Measurements from ENCODE around the gene PRIMPOL.
A peak's percentile ranks its signal among the peaks of the same experiment; 100 is the strongest.

PRIMPOL gene

DNA sequence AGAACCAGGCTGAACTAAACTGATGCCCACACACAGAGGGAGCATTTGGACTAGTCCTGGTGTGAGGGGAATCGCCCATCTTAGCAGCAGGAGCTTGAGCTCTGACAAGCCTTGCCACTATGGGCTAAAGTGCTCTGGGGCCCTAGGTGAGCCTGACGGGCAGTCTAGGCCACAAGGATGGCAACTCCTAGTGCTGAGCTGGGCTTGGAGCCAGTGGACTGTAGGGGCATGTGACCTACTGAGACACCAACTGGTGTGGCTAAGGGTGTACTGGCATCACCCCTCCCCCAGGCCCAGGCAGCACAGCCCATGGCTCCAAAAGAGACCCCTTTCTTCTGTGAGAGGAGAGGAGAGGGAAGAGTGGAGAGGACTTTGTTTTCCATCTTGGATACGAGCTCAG lies 69.9 kb downstream of the PRIMPOL start:
- no peaks in the 10 kb centered on the region for H3K79me1 ChIP-seq (ENCODE audit: low read length)
- H4K12ac ChIP-seq (ENCODE audit: low read depth, low read length), result no peak overlapping the region
- peaks cover 21 to 22% of the 10 kb centered on the region in 2 experiments for H3K36me3 ChIP-seq (ENCODE audit: control insufficient read depth in 1 of 2, insufficient read depth in 2 of 2, low read length in 2 of 2)
- H3K9me3 ChIP-seq (ENCODE audit: insufficient read depth, low read depth, low read length), result no peaks in the 10 kb centered on the region
- no peak overlapping the region for H3K4me2 ChIP-seq (ENCODE audit: low read length)
- H3K9ac ChIP-seq (ENCODE audit: low read length), result no peak overlapping the region
- H2BK120ac ChIP-seq (ENCODE audit: insufficient read depth, low read length, poor library complexity), result no peak overlapping the region
- no peaks in the 10 kb centered on the region for H3K4me1 ChIP-seq (ENCODE audit: control insufficient read depth in 1 of 2, insufficient read depth in 2 of 2, low read length in 2 of 2)
- H3K79me2 ChIP-seq (ENCODE audit: control insufficient read depth, insufficient read depth, low read length, poor library complexity), result no peaks in the 10 kb centered on the region
- H2AFZ ChIP-seq (ENCODE audit: insufficient read depth, low read length, poor library complexity), result no peak overlapping the region
- H4K8ac ChIP-seq (ENCODE audit: low read depth, low read length), result no peak overlapping the region
- H3K27ac ChIP-seq (ENCODE audit: low read depth, low read length), result no peak overlapping the region
- WGBS (ENCODE audit: extremely low coverage, insufficient coverage, insufficient read length), result no CpG with 5 or more reads among the region's 3 CpGs
- no peak overlapping the region for H3K4me3 ChIP-seq (ENCODE audit: low read depth, low read length)
- no peak for DNase-seq
- H4K91ac ChIP-seq (ENCODE audit: low read depth, low read length), result no peak overlapping the region
- H3K27me3 ChIP-seq (ENCODE audit: insufficient read depth, low read length), result no peaks in the 10 kb centered on the region
- no peak overlapping the region for H3K14ac ChIP-seq (ENCODE audit: low read length)
- no peak overlapping the region for H2AK5ac ChIP-seq (ENCODE audit: low read length)
- no peak overlapping the region for H3K18ac ChIP-seq (ENCODE audit: low read length)
- no peak overlapping the region for H2BK5ac ChIP-seq (ENCODE audit: low read depth, low read length, poor library complexity)
- H3K23ac ChIP-seq (ENCODE audit: low read length), result peak overlapping the region; percentile 29
- H2BK12ac ChIP-seq (ENCODE audit: low read length), result no peak overlapping the region
- H3K4ac ChIP-seq (ENCODE audit: low read depth, low read length), result no peak overlapping the region

- no peak overlapping the region for H3K4me3 ChIP-seq (ENCODE audit: low read depth, low read length)
- peaks cover 17 to 19% of the 10 kb centered on the region in 2 experiments for H3K36me3 ChIP-seq (ENCODE audit: control insufficient read depth in 1 of 2, insufficient read depth in 2 of 2, low read length in 2 of 2)
- no peak overlapping the region for H2BK120ac ChIP-seq (ENCODE audit: insufficient read depth, low read length, poor library complexity)
- DNase-seq, result no peak
- H3K9me3 ChIP-seq (ENCODE audit: insufficient read depth, low read depth, low read length), result no peaks in the 10 kb centered on the region
- no peak overlapping the region for H3K18ac ChIP-seq (ENCODE audit: low read length)
- no peak overlapping the region for H3K14ac ChIP-seq (ENCODE audit: low read length)
- no peak overlapping the region for H3K27ac ChIP-seq (ENCODE audit: low read depth, low read length)
- H2BK5ac ChIP-seq (ENCODE audit: low read depth, low read length, poor library complexity), result no peak overlapping the region
- H3K9ac ChIP-seq (ENCODE audit: low read length), result no peak overlapping the region
- H3K79me2 ChIP-seq (ENCODE audit: control insufficient read depth, insufficient read depth, low read length, poor library complexity), result no peaks in the 10 kb centered on the region
- H3K4ac ChIP-seq (ENCODE audit: low read depth, low read length), result no peak overlapping the region
- no peak overlapping the region for H4K12ac ChIP-seq (ENCODE audit: low read depth, low read length)
- H2AFZ ChIP-seq (ENCODE audit: insufficient read depth, low read length, poor library complexity), result no peak overlapping the region
- H4K91ac ChIP-seq (ENCODE audit: low read depth, low read length), result no peak overlapping the region
- H3K4me1 ChIP-seq (ENCODE audit: control insufficient read depth in 1 of 2, insufficient read depth in 2 of 2, low read length in 2 of 2), result no peaks in the 10 kb centered on the region
- H3K79me1 ChIP-seq (ENCODE audit: low read length), result no peaks in the 10 kb centered on the region
- no peak overlapping the region for H3K23ac ChIP-seq (ENCODE audit: low read length)
- H4K8ac ChIP-seq (ENCODE audit: low read depth, low read length), result no peak overlapping the region
- H3K27me3 ChIP-seq (ENCODE audit: insufficient read depth, low read length), result no peaks in the 10 kb centered on the region
- no peak overlapping the region for H2AK5ac ChIP-seq (ENCODE audit: low read length)
- H3K4me2 ChIP-seq (ENCODE audit: low read length), result no peak overlapping the region
- H2BK12ac ChIP-seq (ENCODE audit: low read length), result no peak overlapping the region
Observed at GRCh38 chr4:184721254-184721653, 71.7 kb downstream of the PRIMPOL start.

DNA sequence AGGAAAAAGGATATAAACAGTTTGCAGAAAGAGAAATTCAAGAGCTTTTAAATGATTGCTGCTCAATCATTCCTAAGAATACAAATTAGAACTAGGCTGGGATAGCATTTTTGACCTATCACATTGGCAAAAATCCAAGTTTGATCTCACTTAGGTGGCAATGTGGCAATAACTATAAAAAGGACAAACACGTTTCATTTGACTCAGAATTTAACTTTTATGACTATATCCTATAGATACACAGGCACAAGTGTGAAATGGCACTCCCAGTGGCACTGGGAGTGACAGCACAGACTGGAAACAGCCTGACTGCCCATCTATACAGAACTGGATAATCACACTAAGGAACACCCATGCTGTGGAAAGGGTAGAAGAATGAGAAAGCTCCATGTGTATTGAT lies 73.3 kb downstream of the PRIMPOL start:
- no peak overlapping the region for H2AFZ ChIP-seq (ENCODE audit: insufficient read depth, low read length, poor library complexity)

DNA sequence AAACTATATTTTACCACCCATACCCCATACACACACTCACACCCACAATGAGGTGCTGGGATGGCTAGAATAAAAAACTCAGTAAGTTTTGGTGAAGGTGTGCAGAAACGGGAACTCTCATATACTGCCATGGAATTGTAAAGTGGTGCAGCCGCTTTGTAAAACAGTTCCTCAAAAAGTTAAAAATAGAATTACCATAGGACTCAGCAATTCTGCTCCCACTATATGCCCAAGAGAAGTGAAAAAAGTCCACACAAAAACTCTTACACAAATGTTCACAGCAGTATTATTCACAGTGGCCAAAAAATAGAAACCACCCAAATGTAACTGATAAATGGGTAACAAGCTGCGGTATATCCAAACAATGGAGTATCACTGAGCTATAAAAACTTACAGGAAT lies 77.9 kb downstream of the PRIMPOL start:
- H4K8ac ChIP-seq (ENCODE audit: low read depth, low read length), result no peak overlapping the region
- H3K27me3 ChIP-seq (ENCODE audit: insufficient read depth, low read length), result no peaks in the 10 kb centered on the region
- H3K4ac ChIP-seq (ENCODE audit: low read depth, low read length), result no peak overlapping the region
- no peak overlapping the region for H3K14ac ChIP-seq (ENCODE audit: low read length)
- no peak overlapping the region for H3K23ac ChIP-seq (ENCODE audit: low read length)
- H2BK120ac ChIP-seq (ENCODE audit: insufficient read depth, low read length, poor library complexity), result no peak overlapping the region
- H3K9me3 ChIP-seq (ENCODE audit: insufficient read depth, low read depth, low read length), result no peaks in the 10 kb centered on the region
- H3K18ac ChIP-seq (ENCODE audit: low read length), result no peak overlapping the region
- no peak overlapping the region for H3K4me3 ChIP-seq (ENCODE audit: low read depth, low read length)
- no peaks in the 10 kb centered on the region for H3K79me2 ChIP-seq (ENCODE audit: control insufficient read depth, insufficient read depth, low read length, poor library complexity)
- peaks cover 7 to 8% of the 10 kb centered on the region in 2 experiments for H3K36me3 ChIP-seq (ENCODE audit: control insufficient read depth in 1 of 2, insufficient read depth in 2 of 2, low read length in 2 of 2)
- no peak overlapping the region for H3K27ac ChIP-seq (ENCODE audit: low read depth, low read length)
- H2AFZ ChIP-seq (ENCODE audit: insufficient read depth, low read length, poor library complexity), result no peak overlapping the region
- no peak overlapping the region for H2BK12ac ChIP-seq (ENCODE audit: low read length)
- no peak overlapping the region for H2AK5ac ChIP-seq (ENCODE audit: low read length)
- H3K79me1 ChIP-seq (ENCODE audit: low read length), result no peaks in the 10 kb centered on the region
- H3K9ac ChIP-seq (ENCODE audit: low read length), result no peak overlapping the region
- no peak overlapping the region for H4K91ac ChIP-seq (ENCODE audit: low read depth, low read length)
- no peak overlapping the region for H4K12ac ChIP-seq (ENCODE audit: low read depth, low read length)
- no peaks in the 10 kb centered on the region for H3K4me1 ChIP-seq (ENCODE audit: control insufficient read depth in 1 of 2, insufficient read depth in 2 of 2, low read length in 2 of 2)
- no peak for DNase-seq
- no peak overlapping the region for H2BK5ac ChIP-seq (ENCODE audit: low read depth, low read length, poor library complexity)
- no CpG with 5 or more reads among the region's 3 CpGs for WGBS (ENCODE audit: extremely low coverage, insufficient coverage, insufficient read length)
- H3K4me2 ChIP-seq (ENCODE audit: low read length), result no peak overlapping the region

More for the DNA sequence above, 73.3 kb downstream of the PRIMPOL start:
- no peak overlapping the region for H2BK120ac ChIP-seq (ENCODE audit: insufficient read depth, low read length, poor library complexity)
- H3K4me3 ChIP-seq (ENCODE audit: low read depth, low read length), result no peak overlapping the region
- H3K23ac ChIP-seq (ENCODE audit: low read length), result no peak overlapping the region
- no peak overlapping the region for H3K14ac ChIP-seq (ENCODE audit: low read length)
- H3K18ac ChIP-seq (ENCODE audit: low read length), result no peak overlapping the region
- H4K8ac ChIP-seq (ENCODE audit: low read depth, low read length), result no peak overlapping the region
- peaks cover 19% of the 10 kb centered on the region in 2 experiments for H3K36me3 ChIP-seq (ENCODE audit: control insufficient read depth in 1 of 2, insufficient read depth in 2 of 2, low read length in 2 of 2)
- no peak overlapping the region for H2AK5ac ChIP-seq (ENCODE audit: low read length)
- no peaks in the 10 kb centered on the region for H3K9me3 ChIP-seq (ENCODE audit: insufficient read depth, low read depth, low read length)
- no peaks in the 10 kb centered on the region for H3K4me1 ChIP-seq (ENCODE audit: control insufficient read depth in 1 of 2, insufficient read depth in 2 of 2, low read length in 2 of 2)
- no peak overlapping the region for H3K27ac ChIP-seq (ENCODE audit: low read depth, low read length)
- no peaks in the 10 kb centered on the region for H3K79me2 ChIP-seq (ENCODE audit: control insufficient read depth, insufficient read depth, low read length, poor library complexity)
- H3K9ac ChIP-seq (ENCODE audit: low read length), result no peak overlapping the region
- no peak for DNase-seq
- WGBS (ENCODE audit: extremely low coverage, insufficient coverage, insufficient read length), result no CpG with 5 or more reads among the region's 1 CpG
- no peak overlapping the region for H4K12ac ChIP-seq (ENCODE audit: low read depth, low read length)
- no peak overlapping the region for H4K91ac ChIP-seq (ENCODE audit: low read depth, low read length)
- H3K4me2 ChIP-seq (ENCODE audit: low read length), result no peak overlapping the region
- H3K4ac ChIP-seq (ENCODE audit: low read depth, low read length), result no peak overlapping the region
- H3K27me3 ChIP-seq (ENCODE audit: insufficient read depth, low read length), result no peaks in the 10 kb centered on the region
- H2BK5ac ChIP-seq (ENCODE audit: low read depth, low read length, poor library complexity), result no peak overlapping the region
- no peaks in the 10 kb centered on the region for H3K79me1 ChIP-seq (ENCODE audit: low read length)
- no peak overlapping the region for H2BK12ac ChIP-seq (ENCODE audit: low read length)
